ENCODE results near the gene CNN1. TPM values are rescaled to one million over a fixed set of nuclear protein-coding genes. Genes with fewer than 3 reads are reported as not detected.

CNN1 gene
- total RNA-seq, 2 donors from 2014 or later: 93.3 to 592 TPM

DNA sequence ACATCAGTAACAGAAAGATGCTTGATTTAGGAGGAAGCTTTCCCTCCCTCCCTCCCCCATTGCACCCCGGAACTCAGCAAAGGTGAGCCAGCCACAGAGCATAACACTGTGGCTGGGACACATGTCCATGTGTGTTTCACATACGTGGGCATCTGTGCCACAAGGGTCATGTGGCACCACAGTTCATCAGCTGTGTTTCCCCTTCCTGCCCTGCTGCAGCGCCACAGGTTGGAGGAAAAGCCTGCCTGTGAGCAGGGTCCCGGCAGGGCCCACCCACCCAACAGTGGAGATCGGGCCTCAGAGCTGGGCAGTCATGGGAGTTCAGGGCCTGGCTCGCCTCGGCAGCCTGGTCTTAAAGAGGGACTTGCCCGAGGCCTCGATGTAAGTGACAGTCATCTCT lies 36.0 kb downstream of the CNN1 start:
- TF ChIP-seq, protein P1, sequence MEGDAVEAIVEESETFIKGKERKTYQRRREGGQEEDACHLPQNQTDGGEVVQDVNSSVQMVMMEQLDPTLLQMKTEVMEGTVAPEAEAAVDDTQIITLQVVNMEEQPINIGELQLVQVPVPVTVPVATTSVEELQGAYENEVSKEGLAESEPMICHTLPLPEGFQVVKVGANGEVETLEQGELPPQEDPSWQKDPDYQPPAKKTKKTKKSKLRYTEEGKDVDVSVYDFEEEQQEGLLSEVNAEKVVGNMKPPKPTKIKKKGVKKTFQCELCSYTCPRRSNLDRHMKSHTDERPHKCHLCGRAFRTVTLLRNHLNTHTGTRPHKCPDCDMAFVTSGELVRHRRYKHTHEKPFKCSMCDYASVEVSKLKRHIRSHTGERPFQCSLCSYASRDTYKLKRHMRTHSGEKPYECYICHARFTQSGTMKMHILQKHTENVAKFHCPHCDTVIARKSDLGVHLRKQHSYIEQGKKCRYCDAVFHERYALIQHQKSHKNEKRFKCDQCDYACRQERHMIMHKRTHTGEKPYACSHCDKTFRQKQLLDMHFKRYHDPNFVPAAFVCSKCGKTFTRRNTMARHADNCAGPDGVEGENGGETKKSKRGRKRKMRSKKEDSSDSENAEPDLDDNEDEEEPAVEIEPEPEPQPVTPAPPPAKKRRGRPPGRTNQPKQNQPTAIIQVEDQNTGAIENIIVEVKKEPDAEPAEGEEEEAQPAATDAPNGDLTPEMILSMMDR (IDR thresholded peaks at IDR 0.05): no peak
- Histone ChIP-seq H3K36me3 (no peaks in the 10 kb centered on the region), H3K4me3 (no peak overlapping the region), H3K27ac (no peak overlapping the region), H3K27me3 (no peaks in the 10 kb centered on the region), H3K9me3 (no peaks in the 10 kb centered on the region), H3K4me1 (peaks cover 0 to 13% of the 10 kb centered on the region in 2 donors)
- DNase-seq (ENCODE audit: low spot score): no peak

DNA sequence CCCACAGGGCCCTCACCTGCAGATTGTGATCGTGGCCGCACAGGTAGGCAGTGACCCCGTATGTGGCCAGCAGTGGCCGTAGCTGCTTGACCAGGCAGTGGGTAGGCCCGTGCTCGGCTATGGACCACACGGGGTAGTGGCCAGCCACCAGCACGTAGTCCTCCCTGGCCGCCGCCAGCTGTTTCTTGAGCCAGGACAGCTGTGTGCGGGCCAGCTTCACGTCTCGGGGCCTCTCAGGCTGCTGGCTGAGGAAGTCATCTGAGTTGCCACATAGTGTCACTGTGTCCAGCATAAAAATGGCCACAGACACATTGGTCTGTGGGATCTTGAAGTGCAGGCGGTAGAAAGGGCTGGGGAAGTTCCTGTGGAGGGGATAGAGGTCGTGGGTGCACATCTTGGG lies 37.6 kb downstream of the CNN1 start:
- TF ChIP-seq, protein P1 (IDR thresholded peaks at IDR 0.05): no peak
- H3K9me3 ChIP-seq: no peaks in the 10 kb centered on the region
- H3K4me3 ChIP-seq: no peak overlapping the region
- H3K27me3 ChIP-seq: no peaks in the 10 kb centered on the region
- H3K27ac ChIP-seq: no peak overlapping the region
- no peak for DNase-seq (ENCODE audit: low spot score)
- H3K4me1 ChIP-seq: peaks cover 0 to 13% of the 10 kb centered on the region in 2 donors
- H3K36me3 ChIP-seq: no peaks in the 10 kb centered on the region

DNA sequence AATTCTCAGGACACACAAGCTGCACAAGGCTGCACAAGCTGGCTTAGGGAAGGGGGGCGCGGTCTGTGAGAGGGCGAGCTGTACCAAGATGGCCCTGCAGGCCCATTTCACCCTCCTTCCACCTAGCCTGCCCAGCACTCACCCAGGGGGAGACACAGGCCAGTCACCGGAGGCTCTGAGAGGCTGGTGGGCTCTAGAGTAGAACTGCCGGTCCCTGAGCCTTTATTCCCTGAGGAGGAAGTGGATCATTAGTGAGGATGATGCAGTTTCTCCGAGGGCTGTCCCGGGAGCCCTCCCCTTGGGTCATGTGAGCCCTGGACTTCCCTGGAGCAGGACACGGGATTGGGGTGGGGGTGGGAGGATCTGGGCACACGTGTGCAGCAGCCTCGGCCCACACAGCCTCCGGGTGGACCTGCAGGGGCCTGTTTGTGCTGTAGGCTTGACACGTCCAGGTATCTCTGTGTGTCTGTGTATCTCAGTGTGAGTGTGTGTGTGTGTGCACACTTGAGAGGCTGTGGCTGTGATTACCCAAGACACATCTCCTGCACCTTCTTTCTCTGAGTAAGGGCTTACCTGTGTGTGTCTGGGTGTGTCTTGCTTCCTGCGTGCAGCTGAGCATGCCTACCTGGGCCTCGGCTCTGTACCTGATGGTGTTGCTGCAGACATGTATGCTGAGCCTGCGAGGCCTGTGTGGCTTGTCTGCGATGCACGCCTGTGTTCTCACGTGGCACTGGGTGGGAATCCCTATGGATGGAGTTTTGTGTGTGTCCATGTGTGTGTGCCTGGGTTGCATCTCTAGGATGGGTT lies 39.0 kb downstream of the CNN1 start, which contains the start of gene ACP5:
Gene ACP5 (minus strand): TSS at position 195 of the 807 bp plus-strand sequence. CDS start 328 bp downstream, outside the sequence.
- DNase-seq (ENCODE audit: low spot score): no peak
- Histone ChIP-seq H3K4me1 (peaks cover 0 to 13% of the 10 kb centered on the region in 2 donors), H3K9me3 (no peaks in the 10 kb centered on the region), H3K27me3 (no peaks in the 10 kb centered on the region), H3K27ac (peak within 1 kb of the TSS in 1 of 2 donors; percentile 16), H3K4me3 (peak within 1 kb of the TSS; percentile 14 to 38), H3K36me3 (no peaks in the 10 kb centered on the region)
- TF ChIP-seq, protein P1 (IDR thresholded peaks at IDR 0.05): no peak

DNA sequence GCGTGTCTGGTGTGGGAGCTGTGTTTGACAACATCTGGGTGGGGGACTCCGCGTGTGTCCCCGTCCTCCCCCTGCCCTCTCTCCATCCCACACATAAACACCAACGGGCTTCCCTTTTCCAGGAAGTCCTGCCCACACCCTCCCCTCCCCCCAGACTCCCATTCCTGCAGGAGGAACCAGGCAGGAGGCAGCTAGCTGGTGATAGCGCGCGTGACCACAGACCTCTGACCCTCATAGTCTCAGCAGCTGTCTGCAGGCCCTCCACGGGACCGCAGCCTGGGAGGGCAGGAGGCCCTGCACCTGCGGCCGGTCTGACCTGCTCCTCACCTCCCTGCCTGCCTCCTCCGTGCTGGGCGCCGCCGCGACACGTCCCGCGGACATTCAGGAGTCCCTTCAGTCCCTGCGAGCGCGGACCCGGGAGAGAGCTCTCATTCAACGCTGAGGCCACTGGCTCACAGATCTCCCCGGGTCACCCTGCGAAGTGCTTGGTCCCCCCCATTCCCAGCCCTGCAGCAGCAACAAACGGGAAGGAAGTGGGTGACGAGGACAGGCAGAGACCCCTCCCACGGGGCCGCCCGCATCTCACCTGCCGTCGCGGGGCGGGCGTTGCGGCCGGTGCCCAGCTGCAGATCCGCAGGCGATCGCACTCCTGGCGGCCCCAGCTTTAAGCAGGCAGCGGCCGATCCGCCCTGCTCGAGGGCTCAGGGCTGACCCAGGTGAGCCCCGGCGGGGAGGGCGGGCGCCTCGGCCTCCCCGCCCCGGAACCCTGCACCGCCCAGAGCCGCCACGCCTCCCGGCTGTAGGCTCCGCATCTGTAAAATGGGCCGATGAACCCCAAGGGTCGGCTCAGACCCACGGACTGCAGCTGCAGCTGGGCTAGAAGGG lies 39.8 kb downstream of the CNN1 start:
- no peak for DNase-seq (ENCODE audit: low spot score)
- peaks cover 0 to 13% of the 10 kb centered on the region in 2 donors for H3K4me1 ChIP-seq
- H3K36me3 ChIP-seq: no peaks in the 10 kb centered on the region
- H3K27ac ChIP-seq: peak overlapping the region in 1 of 2 donors; percentile 16
- H3K27me3 ChIP-seq: no peaks in the 10 kb centered on the region
- H3K4me3 ChIP-seq: peak overlapping the region; percentile 14 to 38
- TF ChIP-seq, protein P1 (IDR thresholded peaks at IDR 0.05): no peak
- H3K9me3 ChIP-seq: no peaks in the 10 kb centered on the region

DNA sequence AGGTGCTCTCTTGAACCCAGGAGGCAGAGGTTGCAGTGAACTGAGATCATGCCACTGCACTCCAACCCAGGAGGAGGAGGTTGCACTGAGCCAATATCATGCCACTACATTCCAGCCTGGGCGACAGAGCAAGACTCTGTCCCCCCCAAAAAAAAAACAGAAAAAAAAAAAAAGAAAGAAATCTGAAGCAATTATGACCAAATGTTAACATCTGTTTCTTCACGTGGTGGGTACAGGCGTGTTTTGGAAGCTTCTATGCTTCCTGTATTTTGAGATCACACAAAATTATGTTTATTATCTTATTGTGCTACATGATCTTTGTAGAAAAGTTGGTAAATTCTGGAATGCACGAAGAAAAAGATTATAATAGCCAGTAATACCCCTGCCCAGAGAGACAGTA lies 41.5 kb downstream of the CNN1 start:
- TF ChIP-seq, protein P1 (IDR thresholded peaks at IDR 0.05): no peak
- Histone ChIP-seq H3K4me3 (no peak overlapping the region), H3K27ac (no peak overlapping the region), H3K4me1 (peaks cover 0 to 13% of the 10 kb centered on the region in 2 donors), H3K36me3 (no peaks in the 10 kb centered on the region), H3K27me3 (no peaks in the 10 kb centered on the region), H3K9me3 (no peaks in the 10 kb centered on the region)
- DNase-seq (ENCODE audit: low spot score): no peak
